Fibroblast of lung (primary cell): ENCODE data around the gene HPGD. TPM values are rescaled to one million over a fixed set of nuclear protein-coding genes. Genes with fewer than 3 reads are reported as not detected.

Source experiments
- DNase-seq, 2 donors: peaks; one replicate each; pipeline versions ENCODE4 v3.0.0 to v3.0.0-alpha.2; 2010; ENCODE audit warnings: low read depth in 2 of 2
- H2AFZ ChIP-seq: 2 replicates; pipeline ENCODE4 v1.5.1; 2012; ENCODE audit warnings: low read length, control low read depth, inconsistent platforms
- H3K27ac ChIP-seq: 2 replicates; pipeline ENCODE4 v1.5.1; 2011; ENCODE audit warnings: low read length, control low read depth; ENCODE audit not compliant: insufficient read depth
- H3K27me3 ChIP-seq: 2 replicates; pipeline ENCODE4 v1.5.1; 2011; ENCODE audit warnings: mild to moderate bottlenecking, low read length; ENCODE audit not compliant: control insufficient read depth, insufficient read depth
- H3K36me3 ChIP-seq: 2 replicates; pipeline ENCODE4 v1.5.1; 2011; ENCODE audit warnings: low read length; ENCODE audit not compliant: control insufficient read depth, insufficient read depth
- H3K4me1 ChIP-seq: 2 replicates; pipeline ENCODE4 v1.5.1; 2011; ENCODE audit warnings: low read length; ENCODE audit not compliant: control insufficient read depth, insufficient read depth; ENCODE audit errors: extremely low read depth
- H3K4me2 ChIP-seq: 2 replicates; pipeline ENCODE4 v1.5.1; 2011; ENCODE audit warnings: low read length, control low read depth; ENCODE audit not compliant: insufficient read depth; ENCODE audit errors: extremely low read depth
- H3K4me3 ChIP-seq, 4 experiments: fragments of 200-600 bp in 1 of 4; sonication (generic) in 1 of 4; replicated peaks in 1 of 4; 2 replicates each; pipeline ENCODE4 v1.5.1; 2011 to 2016; ENCODE audit warnings: low read length in 4 of 4, low read depth in 3 of 4, mild to moderate bottlenecking in 3 of 4, control low read depth in 2 of 4, inconsistent platforms in 1 of 4, mixed read lengths in 1 of 4; ENCODE audit not compliant: insufficient read depth in 1 of 4; ENCODE audit errors: control extremely low read depth in 1 of 4
- H3K79me2 ChIP-seq: 2 replicates; pipeline ENCODE4 v1.5.1; 2012; ENCODE audit warnings: mild to moderate bottlenecking, low read length, inconsistent platforms; ENCODE audit not compliant: control insufficient read depth, insufficient read depth
- H3K9ac ChIP-seq: 2 replicates; pipeline ENCODE4 v1.5.1; 2011; ENCODE audit warnings: mild to moderate bottlenecking, low read length, control low read depth; ENCODE audit not compliant: insufficient read depth
- H3K9me3 ChIP-seq: 2 replicates; pipeline ENCODE4 v1.5.1; 2012; ENCODE audit warnings: low read depth, low read length; ENCODE audit not compliant: control insufficient read depth, insufficient read depth
- H4K20me1 ChIP-seq: 2 replicates; pipeline ENCODE4 v1.5.1; 2011; ENCODE audit warnings: low read length; ENCODE audit not compliant: control insufficient read depth, insufficient read depth; ENCODE audit errors: extremely low read depth
- EZH2 ChIP-seq: IDR thresholded peaks from 2 replicates; pipeline ENCODE4 v1.5.1; 2012; ENCODE audit warnings: low read length, control low read depth, mild to moderate bottlenecking; ENCODE audit errors: missing control alignments
- polyA plus RNA-seq, 2 donors: library from polyadenylated mRNA; depleted of rRNA in 1 of 2; stranded (reverse) in 1 of 2; unstranded in 1 of 2; fragments of >200 nt; gene quantifications; 2 replicates each; pipeline ENCODE4 v1.2.1, GENCODE V29; 2011 to 2012; ENCODE audit warnings: missing spikeins in 1 of 2
- total RNA-seq: library from RNA; depleted of rRNA; stranded (reverse); fragments of >200 nt; gene quantifications from 2 replicates; pipeline ENCODE4 v1.2.1, GENCODE V29; 2014
- TF ChIP-seq, protein P1 (sequence below), 2 donors: IDR thresholded peaks in 1 of 2; conservative IDR thresholded peaks in 1 of 2; 1 replicate in 1 of 2; 2 replicates in 1 of 2; pipeline ENCODE4 v1.5.1; 2011 to 2012; ENCODE audit warnings: low read length in 2 of 2, control low read depth in 1 of 2, inconsistent platforms in 1 of 2, low read depth in 1 of 2, mild to moderate bottlenecking in 1 of 2

HPGD gene
- total and polyA plus RNA-seq, 2 donors (not counting 1 experiment from before 2014, with no cell fraction given) = 0.16 to 0.17 TPM

GRCh38 chr4:174512745-174513144 is 9.5 kb downstream of the HPGD start:
- Histone ChIP-seq H3K9me3 (no peaks in the 10 kb centered on the region), H4K20me1 (no peaks in the 10 kb centered on the region), H3K27ac (no peak overlapping the region), H3K27me3 (no peaks in the 10 kb centered on the region), H3K36me3 (no peaks in the 10 kb centered on the region), H3K9ac (no peak overlapping the region), H3K4me2 (no peak overlapping the region), H2AFZ (no peak overlapping the region), H3K4me3 (no peak overlapping the region), H3K79me2 (no peaks in the 10 kb centered on the region), H3K4me1 (no peaks in the 10 kb centered on the region)
- no peak for DNase-seq
- TF ChIP-seq, protein P1, sequence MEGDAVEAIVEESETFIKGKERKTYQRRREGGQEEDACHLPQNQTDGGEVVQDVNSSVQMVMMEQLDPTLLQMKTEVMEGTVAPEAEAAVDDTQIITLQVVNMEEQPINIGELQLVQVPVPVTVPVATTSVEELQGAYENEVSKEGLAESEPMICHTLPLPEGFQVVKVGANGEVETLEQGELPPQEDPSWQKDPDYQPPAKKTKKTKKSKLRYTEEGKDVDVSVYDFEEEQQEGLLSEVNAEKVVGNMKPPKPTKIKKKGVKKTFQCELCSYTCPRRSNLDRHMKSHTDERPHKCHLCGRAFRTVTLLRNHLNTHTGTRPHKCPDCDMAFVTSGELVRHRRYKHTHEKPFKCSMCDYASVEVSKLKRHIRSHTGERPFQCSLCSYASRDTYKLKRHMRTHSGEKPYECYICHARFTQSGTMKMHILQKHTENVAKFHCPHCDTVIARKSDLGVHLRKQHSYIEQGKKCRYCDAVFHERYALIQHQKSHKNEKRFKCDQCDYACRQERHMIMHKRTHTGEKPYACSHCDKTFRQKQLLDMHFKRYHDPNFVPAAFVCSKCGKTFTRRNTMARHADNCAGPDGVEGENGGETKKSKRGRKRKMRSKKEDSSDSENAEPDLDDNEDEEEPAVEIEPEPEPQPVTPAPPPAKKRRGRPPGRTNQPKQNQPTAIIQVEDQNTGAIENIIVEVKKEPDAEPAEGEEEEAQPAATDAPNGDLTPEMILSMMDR (conservative IDR thresholded peaks at IDR 0.05 in 1 of 2, IDR thresholded peaks at IDR 0.05 in 1 of 2; ENCODE audit: low read depth in 1 of 2, low read length in 2 of 2) = no peak
- TF ChIP-seq EZH2 = no peak

GRCh38 chr4:174505892-174506291 is 16.4 kb downstream of the HPGD start:
- no peaks in the 10 kb centered on the region for H3K36me3 ChIP-seq
- H2AFZ ChIP-seq = no peak overlapping the region
- H3K4me2 ChIP-seq = no peak overlapping the region
- H3K27me3 ChIP-seq = no peaks in the 10 kb centered on the region
- H4K20me1 ChIP-seq = no peaks in the 10 kb centered on the region
- no peak for DNase-seq
- no peak overlapping the region for H3K9ac ChIP-seq
- no peaks in the 10 kb centered on the region for H3K79me2 ChIP-seq
- no peak overlapping the region for H3K4me3 ChIP-seq
- H3K9me3 ChIP-seq = no peaks in the 10 kb centered on the region
- TF ChIP-seq EZH2 = no peak
- TF ChIP-seq, protein P1 (conservative IDR thresholded peaks at IDR 0.05 in 1 of 2, IDR thresholded peaks at IDR 0.05 in 1 of 2; ENCODE audit: low read depth in 1 of 2, low read length in 2 of 2) = no peak
- no peaks in the 10 kb centered on the region for H3K4me1 ChIP-seq
- H3K27ac ChIP-seq = no peak overlapping the region

DNA sequence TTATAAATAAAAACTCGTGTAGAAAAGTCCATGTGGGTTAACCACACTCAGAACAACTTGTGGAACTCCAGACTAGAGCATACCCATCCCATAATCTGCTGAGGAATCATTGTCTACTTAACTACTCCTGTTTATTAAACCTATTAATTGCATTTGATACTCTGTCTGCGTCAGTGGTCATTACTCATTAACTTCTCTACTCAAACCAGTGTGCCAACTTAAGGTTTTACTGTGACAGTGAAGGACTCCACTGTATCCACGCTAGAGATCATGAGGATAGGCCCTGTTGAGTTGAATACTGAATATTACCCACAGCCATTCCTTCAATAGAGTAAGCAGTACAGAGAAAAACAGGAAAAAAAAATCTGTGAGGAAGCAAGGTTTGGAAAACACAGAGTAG is 17.3 kb downstream of the HPGD start:
- Histone ChIP-seq H3K36me3 (no peaks in the 10 kb centered on the region), H3K4me2 (no peak overlapping the region), H3K9me3 (no peaks in the 10 kb centered on the region), H4K20me1 (no peaks in the 10 kb centered on the region), H2AFZ (no peak overlapping the region), H3K4me1 (no peaks in the 10 kb centered on the region), H3K79me2 (no peaks in the 10 kb centered on the region), H3K27ac (no peak overlapping the region), H3K27me3 (no peaks in the 10 kb centered on the region), H3K9ac (no peak overlapping the region), H3K4me3 (no peak overlapping the region)
- TF ChIP-seq EZH2 = no peak
- TF ChIP-seq, protein P1 (conservative IDR thresholded peaks at IDR 0.05 in 1 of 2, IDR thresholded peaks at IDR 0.05 in 1 of 2; ENCODE audit: low read depth in 1 of 2, low read length in 2 of 2) = no peak
- no peak for DNase-seq
